Esophagus muscularis mucosa (tissue), 4 donors: ENCODE measurements around the gene DLG4. TPM values are rescaled to one million over a fixed set of nuclear protein-coding genes. Genes with fewer than 3 reads are reported as not detected.

ENCODE experiments used
- DNase-seq: peaks from one replicate; pipeline ENCODE4 v3.0.0-alpha.2; 2017; ENCODE audit errors: extremely low spot score
- H3K27ac ChIP-seq, 4 donors: fragments of 200-600 bp; sonication (generic); replicated peaks in 1 of 4; 1 replicate in 3 of 4; 2 replicates in 1 of 4; pipeline ENCODE4 v1.5.1; 2016 to 2019; ENCODE audit warnings: mild to moderate bottlenecking in 1 of 4
- H3K27me3 ChIP-seq, 4 donors: fragments of 200-600 bp; sonication (generic); one replicate each; pipeline versions ENCODE4 v1.5.1 to v1.6.0; 2016 to 2019
- H3K36me3 ChIP-seq, 4 donors: fragments of 200-600 bp; sonication (generic); one replicate each; pipeline ENCODE4 v1.5.1; 2016 to 2019
- H3K4me1 ChIP-seq, 4 donors: fragments of 200-600 bp; sonication (generic); one replicate each; pipeline ENCODE4 v1.5.1; 2016 to 2019
- H3K4me3 ChIP-seq, 4 donors: fragments of 200-600 bp; sonication (generic); 1 replicate in 2 of 4; 2 replicates in 2 of 4; pipeline ENCODE4 v1.5.1; 2016 to 2019; ENCODE audit warnings: mild to moderate bottlenecking in 4 of 4, moderate library complexity in 1 of 4
- H3K9me3 ChIP-seq, 4 donors: fragments of 200-600 bp; sonication (generic); 1 replicate in 3 of 4; 2 replicates in 1 of 4; pipeline ENCODE4 v1.5.1; 2016 to 2019
- CTCF ChIP-seq, 3 experiments: fragments of 200-600 bp in 2 of 3; fragments of 450-650 bp in 1 of 3; sonication (generic) in 2 of 3; IDR thresholded peaks; one replicate each; pipeline ENCODE4 v1.5.1; 2017 to 2019; ENCODE audit warnings: antibody characterized with exemption in 3 of 3, mild to moderate bottlenecking in 2 of 3, moderate library complexity in 1 of 3
- EP300 ChIP-seq: sonication (generic); formaldehyde crosslinking; IDR thresholded peaks from one replicate; pipeline ENCODE4 v1.6.1; 2017; ENCODE audit warnings: antibody characterized with exemption
- POLR2A ChIP-seq: fragments of 450-650 bp; IDR thresholded peaks from one replicate; pipeline ENCODE4 v1.6.1; 2017; ENCODE audit warnings: antibody characterized with exemption, moderate library complexity, mild to moderate bottlenecking, low read depth
- POLR2AphosphoS5 ChIP-seq, 2 donors: sonication (generic); formaldehyde crosslinking; IDR thresholded peaks; one replicate each; pipeline ENCODE4 v1.6.1; 2017; ENCODE audit warnings: antibody characterized with exemption in 2 of 2
- WGBS: methylation state at CpG from one replicate; pipeline ENCODE4 v1.1.5; 2018; 5-methylcytosine and 5-hydroxymethylcytosine counted together
- intact Hi-C: fragments of 100-400 bp; cut with DNase I; formaldehyde crosslinking; loops from one replicate; pipeline ENCODE4 v1.15.1; 2023
- total RNA-seq, 4 donors: library from RNA; depleted of rRNA; stranded (reverse); fragments of >200 nt; gene quantifications; one replicate each; pipeline versions ENCODE4 v1.1.0 to v1.2.1, GENCODE V29; 2016

DLG4 gene
- total RNA-seq, 4 donors from 2014 or later: 12.3 to 21.4 (median 16.5) TPM

- 73% methylated on average over 24 of the region's 24 CpGs for WGBS
- intact Hi-C loops: no loop called here
Measured at GRCh38 chr17:7207120-7208001, 12.3 kb downstream of the DLG4 start.

GRCh38 chr17:7205561-7205960 is 14.1 kb downstream of the DLG4 start:
- H3K9me3 ChIP-seq: no peaks in the 10 kb centered on the region

More at GRCh38 chr17:7207120-7208001, 12.3 kb downstream of the DLG4 start:
- no peaks in the 10 kb centered on the region for H3K9me3 ChIP-seq
- H3K4me1 ChIP-seq: peaks cover 17 to 58% (median 56%) of the 10 kb centered on the region in 4 donors
- peak overlapping the region in 2 of 4 donors; percentile 19 to 22 for H3K27ac ChIP-seq
- no peak overlapping the region for H3K4me3 ChIP-seq
- DNase-seq: no peak
- H3K27me3 ChIP-seq: no peaks in the 10 kb centered on the region
- TF ChIP-seq EP300 (no peak), POLR2A (no peak), CTCF (IDR thresholded peaks at IDR 0.05) (no peak), POLR2AphosphoS5 (IDR thresholded peaks at IDR 0.05) (no peak)
- peaks cover 0 to 17% (median 14%) of the 10 kb centered on the region in 4 donors for H3K36me3 ChIP-seq

GRCh38 chr17:7204828-7205461 is 14.7 kb downstream of the DLG4 start:
- no peaks in the 10 kb centered on the region for H3K9me3 ChIP-seq
- H3K27ac ChIP-seq: peak overlapping the region; percentile 72 to 81 (median 77)
- intact Hi-C loops: no loop called here

More at GRCh38 chr17:7205561-7205960, 14.1 kb downstream of the DLG4 start:
- peaks cover 14 to 45% (median 39%) of the 10 kb centered on the region in 4 donors for H3K4me1 ChIP-seq
- H3K36me3 ChIP-seq: peaks cover 6 to 32% (median 29%) of the 10 kb centered on the region in 4 donors
- peak overlapping the region; percentile 59 to 76 (median 62) for H3K4me3 ChIP-seq
- TF ChIP-seq POLR2AphosphoS5 (IDR thresholded peaks at IDR 0.05) (no peak), EP300 (no peak), CTCF (IDR thresholded peaks at IDR 0.05) (no peak), POLR2A (no peak)
- DNase-seq: no peak
- WGBS: 43% methylated on average over 15 of the region's 15 CpGs
- H3K27me3 ChIP-seq: no peaks in the 10 kb centered on the region
- intact Hi-C loops: no loop called here
- peak overlapping the region; percentile 72 to 81 (median 77) for H3K27ac ChIP-seq

GRCh38 chr17:7204336-7204735 is 15.3 kb downstream of the DLG4 start:
- H3K4me1 ChIP-seq: peaks cover 14 to 45% (median 38%) of the 10 kb centered on the region in 4 donors
- H3K27me3 ChIP-seq: no peaks in the 10 kb centered on the region
- no peak for DNase-seq
- 80% methylated on average over 13 of the region's 15 CpGs for WGBS
- TF ChIP-seq POLR2AphosphoS5 (IDR thresholded peaks at IDR 0.05) (no peak), CTCF (IDR thresholded peaks at IDR 0.05) (no peak), EP300 (no peak), POLR2A (no peak)
- H3K27ac ChIP-seq: peak overlapping the region; percentile 72 to 81 (median 77)
- peaks cover 6 to 34% (median 30%) of the 10 kb centered on the region in 4 donors for H3K36me3 ChIP-seq
- H3K9me3 ChIP-seq: no peaks in the 10 kb centered on the region
- peak overlapping the region; percentile 59 to 76 (median 62) for H3K4me3 ChIP-seq
- intact Hi-C loops: no loop called here

More at GRCh38 chr17:7204828-7205461, 14.7 kb downstream of the DLG4 start:
- WGBS: 2% methylated on average over 17 of the region's 34 CpGs
- Histone ChIP-seq H3K36me3 (peaks cover 6 to 32% (median 29%) of the 10 kb centered on the region in 4 donors), H3K27me3 (no peaks in the 10 kb centered on the region), H3K4me3 (peak overlapping the region; percentile 59 to 76 (median 62)), H3K4me1 (peaks cover 14 to 45% (median 38%) of the 10 kb centered on the region in 4 donors)
- peak; percentile 95 for DNase-seq
- TF ChIP-seq POLR2A (no peak), POLR2AphosphoS5 (IDR thresholded peaks at IDR 0.05) (peak; percentile 77), EP300 (no peak), CTCF (IDR thresholded peaks at IDR 0.05) (peak in 1 of 3 experiments; percentile 5)
